NB4 (cell line): ENCODE results near the gene POU6F2.

ENCODE experiments used
- CTCF ChIP-seq: IDR thresholded peaks from one replicate; pipeline ENCODE4 v1.5.1; 2012; ENCODE audit warnings: low read depth, low read length
- POLR2A ChIP-seq: IDR thresholded peaks from 2 replicates; pipeline ENCODE4 v1.6.1; 2011; ENCODE audit warnings: mild to moderate bottlenecking; ENCODE audit not compliant: insufficient read length; ENCODE audit errors: extremely low read depth

DNA sequence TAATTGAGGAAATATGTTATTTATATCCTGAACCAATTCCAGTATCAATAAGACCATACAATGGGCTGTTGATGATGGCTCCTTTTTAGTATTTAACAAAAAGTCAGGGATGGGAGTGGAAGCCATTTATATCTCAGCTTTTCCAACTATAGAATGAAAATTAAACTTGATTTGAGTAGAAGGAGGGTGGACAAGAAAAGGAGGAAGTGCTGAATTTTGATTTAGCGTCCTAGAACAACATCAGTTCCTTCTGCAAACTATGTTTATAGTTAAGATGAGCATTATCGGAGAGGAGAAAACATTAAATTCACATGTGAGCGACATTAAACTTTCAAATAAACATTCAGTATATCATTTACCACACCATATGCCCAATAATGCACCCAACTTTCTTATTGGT lies 439.2 kb downstream of the POU6F2 start:
- no peak for TF ChIP-seq POLR2A
- no peak for TF ChIP-seq CTCF
